Measurements from ENCODE around the gene POFUT2.
A peak's percentile ranks its signal among the peaks of the same experiment; 100 is the strongest.

POFUT2 gene

DNA sequence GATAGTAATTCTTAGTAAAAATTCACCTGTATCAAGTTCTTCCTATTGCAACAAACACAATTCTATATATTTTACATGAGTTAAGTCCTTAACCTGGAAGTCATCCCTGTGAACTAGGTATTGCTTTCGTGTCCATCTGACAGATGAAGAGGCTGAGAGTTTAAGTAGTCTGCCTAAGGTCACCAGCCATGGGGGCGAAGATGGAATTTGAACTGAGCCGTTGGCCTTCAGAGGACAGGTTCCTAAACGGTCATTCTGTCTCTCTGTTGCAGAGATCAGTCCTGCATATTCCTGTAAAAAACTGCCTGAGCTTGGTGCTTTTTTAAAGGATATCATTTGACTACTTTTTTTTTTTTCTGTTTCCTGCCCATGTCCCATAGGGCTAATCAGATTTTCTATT is 10.2 kb upstream of the POFUT2 start:
- no peak for DNase-seq (ENCODE audit: low read depth in 2 of 2)

GRCh38 chr21:45297329-45297728 is 9.6 kb upstream of the POFUT2 start:
- no peak for DNase-seq (ENCODE audit: low read depth in 2 of 2)

GRCh38 chr21:45296638-45297037 is 8.9 kb upstream of the POFUT2 start:
- no peak for DNase-seq (ENCODE audit: low read depth in 2 of 2)

DNA sequence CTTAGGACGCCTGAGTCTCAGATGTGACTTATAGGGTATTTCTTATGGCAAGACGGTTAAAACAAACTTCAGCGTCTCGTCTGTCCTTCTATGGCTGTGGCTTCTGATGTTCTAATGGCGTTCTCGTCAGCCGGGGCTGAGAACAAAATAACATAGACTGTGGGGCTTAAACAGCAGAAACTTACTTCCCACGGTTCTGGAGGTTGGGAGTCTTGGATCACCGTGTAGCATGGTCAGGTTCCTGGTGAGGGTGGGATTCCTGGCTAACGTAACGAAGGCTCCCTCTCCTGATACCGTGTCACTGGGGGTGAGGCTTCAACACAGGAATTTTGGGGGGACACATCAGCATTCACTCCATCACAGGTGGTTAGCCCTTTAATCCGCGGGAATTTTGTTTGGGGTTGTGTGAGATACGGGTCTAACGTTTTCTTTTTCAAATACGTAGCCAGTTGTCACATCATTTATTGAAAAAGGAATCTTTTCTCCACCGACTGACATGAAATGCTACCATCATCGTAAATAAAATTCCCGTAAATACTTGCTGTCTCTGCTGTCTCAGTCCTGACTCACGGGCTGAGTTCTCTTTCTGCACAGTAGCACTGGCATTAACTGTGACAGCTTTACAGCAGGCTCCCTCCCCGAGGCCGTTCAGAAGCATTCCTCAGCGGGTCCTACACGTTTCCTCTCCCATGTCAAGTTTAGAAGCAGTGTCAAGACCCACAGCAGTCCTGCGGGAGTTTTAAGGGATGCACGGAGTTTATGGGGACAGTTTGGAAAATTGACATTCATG is 8.1 kb upstream of the POFUT2 start:
- DNase-seq (ENCODE audit: low read depth in 2 of 2), result no peak

- no peak for DNase-seq (ENCODE audit: low read depth in 2 of 2)
Measured at GRCh38 chr21:45294509-45295291, 7.0 kb upstream of the POFUT2 start.

DNA sequence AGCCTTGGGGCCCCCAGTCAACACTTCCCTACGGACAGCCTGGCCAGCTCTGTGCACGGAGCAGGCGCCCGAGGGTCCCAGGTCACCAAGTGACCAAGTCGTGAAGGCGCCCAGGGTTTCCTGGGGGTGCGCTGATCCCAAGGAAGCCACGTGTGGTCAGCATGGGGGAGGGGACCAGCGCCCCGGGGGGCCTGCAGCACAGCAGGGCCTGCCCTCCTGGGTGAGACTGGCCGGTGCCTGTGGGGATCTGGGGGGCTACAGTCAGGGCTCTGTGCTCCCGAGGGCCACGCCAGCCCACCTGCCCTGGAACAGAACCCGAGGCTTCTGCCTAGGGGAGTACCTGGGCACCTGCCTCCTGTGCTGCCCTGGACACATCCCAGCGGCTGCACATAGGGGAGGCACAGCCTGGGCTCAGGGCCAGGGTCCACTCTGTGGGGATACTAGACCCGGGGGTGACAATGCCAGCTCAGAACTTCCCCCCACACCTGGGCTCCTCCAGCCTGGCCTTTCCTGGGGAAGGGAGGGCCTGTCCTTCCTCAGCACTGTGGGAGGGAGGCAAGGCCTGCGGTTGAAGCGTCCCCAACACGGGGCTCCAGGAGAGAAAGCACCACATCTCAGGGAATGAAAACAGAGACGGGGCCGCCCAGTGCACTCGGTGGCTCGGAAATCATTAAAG is 6.2 kb upstream of the POFUT2 start:
- DNase-seq (ENCODE audit: low read depth in 2 of 2), result no peak

- DNase-seq (ENCODE audit: low read depth in 2 of 2), result no peak
Measured at GRCh38 chr21:45293220-45293725, 5.6 kb upstream of the POFUT2 start.

- DNase-seq (ENCODE audit: low read depth in 2 of 2), result peak; percentile 58 to 62
Measured at GRCh38 chr21:45292399-45293219, 4.9 kb upstream of the POFUT2 start.

GRCh38 chr21:45291613-45292398 is 4.1 kb upstream of the POFUT2 start:
- DNase-seq (ENCODE audit: low read depth in 2 of 2), result no peak

- no peak for DNase-seq (ENCODE audit: low read depth in 2 of 2)
Measured at GRCh38 chr21:45290948-45291612, 3.4 kb upstream of the POFUT2 start.

DNA sequence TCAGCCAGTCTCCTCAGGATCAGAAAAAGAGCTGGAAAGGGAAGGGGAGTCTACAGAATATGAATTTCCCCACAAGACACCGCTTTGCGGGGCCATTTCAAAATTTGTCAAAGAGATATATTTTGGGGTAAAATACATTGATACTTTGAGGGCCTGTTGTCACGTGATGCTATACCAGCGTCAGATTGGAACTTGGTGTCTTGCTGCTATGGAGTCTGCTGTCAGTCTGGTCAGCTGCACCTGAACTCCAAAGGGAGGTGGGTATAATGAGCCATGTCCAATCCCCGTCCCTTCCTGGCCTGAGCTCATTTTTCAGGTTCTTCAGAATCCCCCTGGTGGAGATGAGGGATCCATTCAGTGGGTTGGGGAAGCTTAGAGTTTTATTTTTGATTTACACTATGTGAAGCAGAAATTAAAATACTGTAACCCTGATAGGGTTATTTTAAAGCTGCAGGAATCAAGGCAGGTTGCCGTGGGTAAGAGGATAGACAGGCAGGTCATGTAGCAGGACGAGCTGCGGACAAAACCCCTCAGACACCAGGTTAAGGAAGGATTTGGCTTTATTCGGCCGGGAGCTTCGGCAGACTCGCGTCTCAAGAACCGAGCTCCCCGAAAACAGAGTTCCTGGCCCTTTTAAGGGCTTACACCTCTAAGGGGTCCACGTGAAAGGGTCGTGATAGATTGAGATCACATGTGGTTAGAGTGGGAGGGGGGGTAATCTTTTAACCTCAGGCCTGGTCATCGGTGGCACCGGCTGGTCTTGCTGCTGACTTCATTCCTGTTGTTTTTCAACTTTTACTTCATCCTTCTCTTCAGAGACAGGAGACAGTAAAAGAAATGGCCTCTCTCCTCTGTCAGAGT is 2.2 kb upstream of the POFUT2 start:
- no peak for DNase-seq (ENCODE audit: low read depth in 2 of 2)

DNA sequence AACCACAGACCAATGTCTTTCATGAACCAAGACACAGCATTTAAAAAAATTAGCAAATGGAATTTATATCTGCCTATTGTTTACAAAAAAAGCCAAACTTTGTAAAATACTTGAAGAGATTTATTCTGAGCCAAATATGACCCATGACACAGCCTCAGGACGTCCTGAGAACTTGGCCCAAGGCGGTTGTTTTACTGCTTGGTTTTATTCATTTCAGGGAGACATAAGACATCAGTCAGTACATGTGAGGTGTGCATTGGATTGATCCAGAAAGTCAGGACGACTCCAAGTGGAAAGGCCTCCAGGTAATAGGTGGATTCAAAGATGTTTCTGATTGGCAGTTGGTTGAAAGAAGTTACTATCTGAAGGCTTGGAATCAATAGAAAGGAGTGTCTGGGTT is 1.4 kb upstream of the POFUT2 start:
- DNase-seq (ENCODE audit: low read depth in 2 of 2), result no peak

DNA sequence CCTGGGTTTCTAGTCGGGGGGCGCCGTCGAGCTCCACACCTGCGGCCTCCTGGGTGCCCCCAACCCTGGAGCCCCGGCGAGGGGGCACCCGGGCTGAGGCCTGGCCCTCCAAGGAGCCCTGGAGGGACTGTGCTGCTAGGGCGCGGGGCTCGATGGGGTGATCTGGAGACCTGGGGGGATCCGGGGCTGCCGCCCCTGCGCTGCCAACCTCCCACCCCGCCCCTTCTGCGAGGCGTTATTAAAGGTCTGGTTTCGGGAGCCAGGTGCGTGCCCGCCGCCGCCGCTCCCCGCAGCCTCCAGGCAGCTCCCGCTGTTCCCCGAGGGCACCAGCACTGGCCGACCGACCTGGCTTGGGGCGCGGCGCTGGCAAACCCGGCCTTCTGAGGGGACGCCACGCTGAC is 746 bp upstream of the POFUT2 start:
- DNase-seq (ENCODE audit: low read depth in 2 of 2), result no peak

DNA sequence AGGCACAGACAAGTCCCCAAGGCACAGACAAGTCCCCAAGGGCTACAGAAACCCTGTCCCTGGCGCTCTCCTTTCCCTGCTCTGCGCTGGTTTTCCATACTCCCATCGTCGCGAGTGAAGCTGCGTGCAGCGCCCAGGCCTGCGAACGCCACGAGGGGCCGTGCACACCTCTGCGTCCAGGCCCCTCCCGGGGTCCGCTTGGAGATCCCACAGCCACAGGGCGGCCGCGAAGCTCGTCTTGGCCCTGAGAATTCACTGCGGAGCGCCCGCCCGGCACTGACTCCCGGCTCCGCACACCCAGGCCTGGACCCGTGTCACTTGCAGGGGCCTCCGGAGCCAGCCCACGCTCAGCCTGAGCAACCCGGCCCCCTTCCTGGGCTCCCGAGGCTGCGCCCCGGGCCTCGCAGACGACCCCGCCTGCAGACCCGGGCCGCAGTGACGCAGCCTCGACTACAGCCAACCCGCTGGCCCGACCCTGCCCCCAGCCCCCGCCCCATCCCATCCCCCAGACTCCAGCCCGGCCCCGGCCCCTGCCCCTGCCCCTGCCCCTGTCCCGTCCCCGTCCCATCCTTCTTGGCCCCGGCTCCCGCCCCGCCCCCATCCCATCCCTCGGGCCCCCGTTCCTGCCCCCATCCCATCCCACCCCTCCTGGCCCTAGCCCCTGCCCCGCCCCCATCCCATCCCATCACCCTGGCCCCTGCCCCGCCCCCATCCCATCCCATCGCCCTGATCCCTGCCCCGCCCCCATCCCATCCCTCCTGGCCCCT is 841 bp downstream of the POFUT2 start:
- no peak for DNase-seq (ENCODE audit: low read depth in 2 of 2)

- DNase-seq (ENCODE audit: low read depth in 2 of 2), result no peak
Measured at GRCh38 chr21:45285266-45285931, 2.3 kb downstream of the POFUT2 start.

DNA sequence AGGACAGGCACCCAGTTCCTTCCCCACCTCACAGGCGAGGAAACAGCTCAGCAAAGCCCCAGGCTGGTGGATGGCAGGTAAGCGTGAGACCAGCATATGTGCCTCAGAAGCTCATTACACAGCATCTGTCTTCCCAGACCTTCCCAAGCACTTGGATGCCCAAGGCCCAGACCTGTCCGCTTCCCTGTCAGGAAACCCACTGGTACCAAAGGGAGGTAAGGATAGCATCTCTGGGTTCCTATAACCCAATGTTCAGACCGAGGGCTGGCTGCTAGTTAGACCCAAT is 3.3 kb downstream of the POFUT2 start:
- no peak for DNase-seq (ENCODE audit: low read depth in 2 of 2)

GRCh38 chr21:45283611-45284455 is 3.9 kb downstream of the POFUT2 start:
- no peak for DNase-seq (ENCODE audit: low read depth in 2 of 2)

Data from stimulated activated CD4-positive, alpha-beta T cell treated with anti-CD3 and anti-CD28 coated beads, Interleukin-12 subunit alpha, Interleukin-12 subunit beta, amount 100 ng/mL, for 24 hours (primary cell).